ENCODE measurements around the gene SCFD2.

Gene SCFD2

DNA sequence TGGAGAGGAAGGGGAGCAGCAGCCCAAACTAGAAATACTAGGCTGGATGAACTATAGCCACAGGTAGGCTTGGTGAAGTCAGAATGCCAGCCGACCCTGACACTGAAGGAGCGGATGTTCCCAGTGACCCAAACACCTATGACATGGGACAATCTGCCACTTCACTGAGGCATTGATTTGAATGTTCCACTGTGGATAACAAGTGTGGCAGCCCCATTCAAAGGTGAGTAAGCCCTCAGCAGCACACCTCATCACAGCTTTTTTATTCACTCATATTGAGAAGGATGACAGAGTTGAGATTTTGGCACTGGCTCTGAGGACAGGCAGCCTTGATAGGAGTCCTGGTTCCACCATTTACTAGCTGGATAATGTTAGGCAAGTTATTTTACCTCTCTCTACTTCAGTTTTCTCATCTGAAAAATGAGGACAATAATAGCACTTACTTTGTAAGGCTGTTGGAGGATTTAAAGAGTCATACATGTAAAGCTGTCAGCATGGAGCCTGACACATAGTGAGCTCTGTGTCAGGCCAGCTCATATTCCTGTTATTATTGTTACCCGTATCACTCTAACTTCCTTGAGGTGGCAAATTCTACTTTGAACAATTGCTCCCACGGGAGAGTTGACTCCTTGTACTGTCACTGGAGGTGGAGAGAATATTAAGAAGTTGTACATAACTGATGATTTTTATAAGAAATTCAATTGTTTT lies 389.2 kb downstream of the SCFD2 start:
- Histone ChIP-seq H3K36me3 (ENCODE audit: insufficient read depth, low read length) (no peaks in the 10 kb centered on the region), H3K27ac (ENCODE audit: low read length) (no peak overlapping the region), H3K79me2 (ENCODE audit: insufficient read depth, low read length) (no peaks in the 10 kb centered on the region), H3K9me3 (ENCODE audit: insufficient read depth, low read length, severe bottlenecking) (no peaks in the 10 kb centered on the region), H3K4me2 (ENCODE audit: insufficient read depth, low read length) (no peak overlapping the region), H3K9ac (ENCODE audit: low read depth, low read length) (no peak overlapping the region), H3K27me3 (ENCODE audit: insufficient read depth, low read length, poor library complexity) (no peaks in the 10 kb centered on the region), H3K4me1 (ENCODE audit: insufficient read depth, low read length) (no peaks in the 10 kb centered on the region), H4K20me1 (ENCODE audit: insufficient read depth, low read length) (no peaks in the 10 kb centered on the region), H3K4me3 (ENCODE audit: low read depth in 1 of 2, low read length in 2 of 2) (no peak overlapping the region), H2AFZ (ENCODE audit: low read depth, low read length) (no peak overlapping the region)
- no peak for ATAC-seq (ENCODE audit: insufficient read depth, low read depth)
- TF ChIP-seq, protein P1, sequence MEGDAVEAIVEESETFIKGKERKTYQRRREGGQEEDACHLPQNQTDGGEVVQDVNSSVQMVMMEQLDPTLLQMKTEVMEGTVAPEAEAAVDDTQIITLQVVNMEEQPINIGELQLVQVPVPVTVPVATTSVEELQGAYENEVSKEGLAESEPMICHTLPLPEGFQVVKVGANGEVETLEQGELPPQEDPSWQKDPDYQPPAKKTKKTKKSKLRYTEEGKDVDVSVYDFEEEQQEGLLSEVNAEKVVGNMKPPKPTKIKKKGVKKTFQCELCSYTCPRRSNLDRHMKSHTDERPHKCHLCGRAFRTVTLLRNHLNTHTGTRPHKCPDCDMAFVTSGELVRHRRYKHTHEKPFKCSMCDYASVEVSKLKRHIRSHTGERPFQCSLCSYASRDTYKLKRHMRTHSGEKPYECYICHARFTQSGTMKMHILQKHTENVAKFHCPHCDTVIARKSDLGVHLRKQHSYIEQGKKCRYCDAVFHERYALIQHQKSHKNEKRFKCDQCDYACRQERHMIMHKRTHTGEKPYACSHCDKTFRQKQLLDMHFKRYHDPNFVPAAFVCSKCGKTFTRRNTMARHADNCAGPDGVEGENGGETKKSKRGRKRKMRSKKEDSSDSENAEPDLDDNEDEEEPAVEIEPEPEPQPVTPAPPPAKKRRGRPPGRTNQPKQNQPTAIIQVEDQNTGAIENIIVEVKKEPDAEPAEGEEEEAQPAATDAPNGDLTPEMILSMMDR (IDR thresholded peaks at IDR 0.05; ENCODE audit: borderline replicate concordance, extremely low read depth, low read length, poor library complexity, severe bottlenecking) = no peak
- no peak for TF ChIP-seq EZH2 (IDR thresholded peaks at IDR 0.05; ENCODE audit: borderline replicate concordance, low read depth, low read length, severe bottlenecking)
- no peak for DNase-seq

DNA sequence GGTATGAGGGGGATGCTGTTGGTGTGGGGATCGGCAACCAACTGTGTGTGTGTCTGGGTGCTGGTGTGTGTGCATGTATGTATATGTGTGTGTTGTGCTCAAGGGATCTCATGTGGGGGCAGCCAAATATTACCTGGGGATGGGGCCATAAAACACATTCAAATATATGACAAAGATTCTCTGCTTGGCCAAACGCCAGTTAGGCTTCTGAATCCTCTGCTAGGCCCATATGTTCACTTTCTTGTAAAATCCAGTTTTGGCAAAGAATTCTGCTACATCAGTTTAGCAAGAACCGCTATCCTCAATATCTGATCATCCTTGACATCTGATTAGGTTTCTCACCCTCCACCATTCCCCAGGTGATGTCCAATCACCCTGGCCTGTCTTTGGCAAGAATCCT lies 397.2 kb downstream of the SCFD2 start:
- Histone ChIP-seq H3K9ac (ENCODE audit: low read depth, low read length) (no peak overlapping the region), H3K27me3 (ENCODE audit: insufficient read depth, low read length, poor library complexity) (no peaks in the 10 kb centered on the region), H3K4me1 (ENCODE audit: insufficient read depth, low read length) (no peaks in the 10 kb centered on the region), H3K9me3 (ENCODE audit: insufficient read depth, low read length, severe bottlenecking) (no peaks in the 10 kb centered on the region), H3K4me2 (ENCODE audit: insufficient read depth, low read length) (no peak overlapping the region), H3K79me2 (ENCODE audit: insufficient read depth, low read length) (no peaks in the 10 kb centered on the region), H2AFZ (ENCODE audit: low read depth, low read length) (no peak overlapping the region), H4K20me1 (ENCODE audit: insufficient read depth, low read length) (no peaks in the 10 kb centered on the region), H3K4me3 (ENCODE audit: low read depth in 1 of 2, low read length in 2 of 2) (no peak overlapping the region), H3K36me3 (ENCODE audit: insufficient read depth, low read length) (no peaks in the 10 kb centered on the region), H3K27ac (ENCODE audit: low read length) (no peak overlapping the region)
- TF ChIP-seq EZH2 (IDR thresholded peaks at IDR 0.05; ENCODE audit: borderline replicate concordance, low read depth, low read length, severe bottlenecking) = no peak
- TF ChIP-seq, protein P1 (IDR thresholded peaks at IDR 0.05; ENCODE audit: borderline replicate concordance, extremely low read depth, low read length, poor library complexity, severe bottlenecking) = no peak
- no peak for ATAC-seq (ENCODE audit: insufficient read depth, low read depth)
- DNase-seq = no peak

DNA sequence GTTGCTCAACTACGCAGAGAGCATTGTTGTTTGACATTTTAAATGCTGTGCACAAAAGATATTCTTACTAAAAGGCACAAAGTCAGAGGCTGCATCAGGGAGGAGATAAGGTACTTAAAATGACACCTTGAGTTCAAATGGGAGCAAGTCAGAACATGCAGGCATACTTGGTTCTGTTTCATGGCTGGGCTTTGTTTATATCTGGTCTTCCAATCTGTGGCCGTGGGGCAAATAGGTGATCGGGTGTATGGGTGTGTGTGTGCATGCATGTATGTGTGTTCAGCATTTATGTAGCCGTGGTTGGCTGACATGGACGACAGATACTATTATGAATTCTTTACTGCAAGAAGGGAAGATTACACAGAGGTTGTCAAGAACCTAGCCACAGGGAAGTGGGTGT lies 397.6 kb downstream of the SCFD2 start:
- Histone ChIP-seq H4K20me1 (ENCODE audit: insufficient read depth, low read length) (no peaks in the 10 kb centered on the region), H3K27ac (ENCODE audit: low read length) (no peak overlapping the region), H3K27me3 (ENCODE audit: insufficient read depth, low read length, poor library complexity) (no peaks in the 10 kb centered on the region), H3K79me2 (ENCODE audit: insufficient read depth, low read length) (no peaks in the 10 kb centered on the region), H3K9ac (ENCODE audit: low read depth, low read length) (no peak overlapping the region), H3K9me3 (ENCODE audit: insufficient read depth, low read length, severe bottlenecking) (no peaks in the 10 kb centered on the region), H3K4me3 (ENCODE audit: low read depth in 1 of 2, low read length in 2 of 2) (no peak overlapping the region), H2AFZ (ENCODE audit: low read depth, low read length) (no peak overlapping the region), H3K4me1 (ENCODE audit: insufficient read depth, low read length) (no peaks in the 10 kb centered on the region), H3K4me2 (ENCODE audit: insufficient read depth, low read length) (no peak overlapping the region), H3K36me3 (ENCODE audit: insufficient read depth, low read length) (no peaks in the 10 kb centered on the region)
- ATAC-seq (ENCODE audit: insufficient read depth, low read depth) (no peak), DNase-seq (no peak)
- no peak for TF ChIP-seq EZH2 (IDR thresholded peaks at IDR 0.05; ENCODE audit: borderline replicate concordance, low read depth, low read length, severe bottlenecking)

DNA sequence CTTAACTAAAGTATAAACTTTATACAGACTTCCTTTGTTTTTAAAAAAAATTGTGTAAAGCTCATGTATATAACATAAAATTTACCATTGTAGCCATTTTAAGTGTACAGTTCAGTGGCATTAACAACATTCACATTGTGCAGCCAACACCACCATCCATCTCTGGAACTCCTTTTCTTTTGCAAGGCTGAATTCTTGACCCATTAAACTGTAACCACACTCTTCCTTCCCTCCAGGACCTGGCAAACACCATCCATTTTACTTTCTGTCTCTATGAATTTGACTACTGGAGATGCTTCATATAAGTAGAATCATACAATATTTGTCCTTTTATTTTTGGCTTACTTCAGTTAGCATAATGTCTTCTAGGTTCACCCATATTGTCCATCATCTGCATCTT lies 399.1 kb downstream of the SCFD2 start:
- ATAC-seq (ENCODE audit: insufficient read depth, low read depth) (no peak), DNase-seq (no peak)
- Histone ChIP-seq H3K9ac (ENCODE audit: low read depth, low read length) (no peak overlapping the region), H2AFZ (ENCODE audit: low read depth, low read length) (no peak overlapping the region), H3K36me3 (ENCODE audit: insufficient read depth, low read length) (no peaks in the 10 kb centered on the region), H3K4me2 (ENCODE audit: insufficient read depth, low read length) (no peak overlapping the region), H3K27ac (ENCODE audit: low read length) (no peak overlapping the region), H3K27me3 (ENCODE audit: insufficient read depth, low read length, poor library complexity) (no peaks in the 10 kb centered on the region), H3K4me3 (ENCODE audit: low read depth in 1 of 2, low read length in 2 of 2) (no peak overlapping the region), H3K9me3 (ENCODE audit: insufficient read depth, low read length, severe bottlenecking) (no peaks in the 10 kb centered on the region), H3K4me1 (ENCODE audit: insufficient read depth, low read length) (no peaks in the 10 kb centered on the region), H4K20me1 (ENCODE audit: insufficient read depth, low read length) (no peaks in the 10 kb centered on the region), H3K79me2 (ENCODE audit: insufficient read depth, low read length) (no peaks in the 10 kb centered on the region)
- TF ChIP-seq, protein P1 (IDR thresholded peaks at IDR 0.05; ENCODE audit: borderline replicate concordance, extremely low read depth, low read length, poor library complexity, severe bottlenecking) = no peak
- no peak for TF ChIP-seq EZH2 (IDR thresholded peaks at IDR 0.05; ENCODE audit: borderline replicate concordance, low read depth, low read length, severe bottlenecking)

Measured in DND-41 (cell line).